ENCODE measurements around the gene NFIA.
A peak's percentile ranks its signal among the peaks of the same experiment; 100 is the strongest.
"Not testable (repeated sequence)": the region's sequence is repeated elsewhere in the genome, so short reads cannot be mapped to it uniquely, and the experiment has no call there.

The NFIA gene

DNA sequence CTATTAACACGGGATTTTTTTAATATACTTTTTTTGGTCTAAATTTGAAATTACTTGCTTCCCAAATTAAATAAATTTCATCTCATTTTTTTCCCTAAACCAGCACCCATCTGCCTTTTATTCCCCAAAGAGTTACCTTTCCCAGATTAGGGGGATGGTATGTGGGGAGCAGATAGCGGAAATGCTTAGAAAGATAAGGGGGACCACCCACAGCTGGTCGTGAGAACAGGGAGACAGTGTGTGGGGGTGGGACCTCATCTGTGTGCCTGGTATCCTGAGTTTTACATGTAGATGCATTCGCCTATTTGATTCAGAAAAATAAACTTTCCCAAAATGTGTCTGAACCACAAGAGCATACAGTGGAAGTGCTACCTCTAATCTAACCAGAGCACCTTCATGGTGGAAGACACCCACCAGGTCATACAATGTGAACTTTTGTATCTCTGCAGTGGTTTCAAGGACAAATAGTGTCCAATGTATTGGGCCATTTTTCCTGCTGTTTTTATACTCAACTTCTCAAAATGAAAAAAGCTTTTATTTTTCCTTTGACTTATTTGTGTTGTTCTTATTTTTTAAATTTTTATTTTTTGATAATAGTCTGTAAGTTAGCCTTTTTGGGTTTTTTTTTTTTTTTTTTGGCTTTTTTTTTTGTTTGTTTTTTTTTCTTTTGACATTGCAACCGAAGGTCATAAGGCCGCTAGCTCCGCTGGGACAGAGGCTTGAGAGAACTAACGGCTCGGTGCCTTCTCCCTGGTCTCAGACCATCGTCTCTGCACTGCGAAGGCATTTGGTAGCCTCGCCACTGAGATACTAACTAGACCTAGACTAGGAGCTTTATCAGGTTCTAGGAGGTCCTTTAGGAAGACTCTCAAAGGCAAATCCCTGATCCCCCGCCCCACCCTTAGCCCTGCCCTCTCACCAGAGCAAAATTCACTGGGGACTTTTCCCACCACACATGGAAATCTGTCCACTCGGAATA is 379.3 kb downstream of the NFIA start:
- Histone ChIP-seq H3K36me3 (ENCODE audit: control insufficient read depth, low read depth, low read length) (no peaks in the 10 kb centered on the region), H3K27me3 (ENCODE audit: control insufficient read depth, insufficient read depth, low read length) (no peaks in the 10 kb centered on the region), H3K4me3 (ENCODE audit: low read length) (peak overlapping the region; percentile 16), H3K9ac (ENCODE audit: low read length) (no peak overlapping the region), H3K9me3 (ENCODE audit: control insufficient read depth, low read depth, low read length) (no peaks in the 10 kb centered on the region), H3K4me1 (ENCODE audit: control insufficient read depth, low read depth, low read length) (peaks cover 38% of the 10 kb centered on the region), H3K27ac (ENCODE audit: low read length) (no peak overlapping the region)

- Histone ChIP-seq H3K4me1 (ENCODE audit: control insufficient read depth, low read depth, low read length) (peaks cover 34% of the 10 kb centered on the region), H3K9me3 (ENCODE audit: control insufficient read depth, low read depth, low read length) (no peaks in the 10 kb centered on the region), H3K9ac (ENCODE audit: low read length) (no peak overlapping the region), H3K4me3 (ENCODE audit: low read length) (peak overlapping the region; percentile 16), H3K36me3 (ENCODE audit: control insufficient read depth, low read depth, low read length) (no peaks in the 10 kb centered on the region), H3K27ac (ENCODE audit: low read length) (no peak overlapping the region), H3K27me3 (ENCODE audit: control insufficient read depth, insufficient read depth, low read length) (no peaks in the 10 kb centered on the region)
Observed at GRCh38 chr1:61462628-61463027, 380.3 kb downstream of the NFIA start.

DNA sequence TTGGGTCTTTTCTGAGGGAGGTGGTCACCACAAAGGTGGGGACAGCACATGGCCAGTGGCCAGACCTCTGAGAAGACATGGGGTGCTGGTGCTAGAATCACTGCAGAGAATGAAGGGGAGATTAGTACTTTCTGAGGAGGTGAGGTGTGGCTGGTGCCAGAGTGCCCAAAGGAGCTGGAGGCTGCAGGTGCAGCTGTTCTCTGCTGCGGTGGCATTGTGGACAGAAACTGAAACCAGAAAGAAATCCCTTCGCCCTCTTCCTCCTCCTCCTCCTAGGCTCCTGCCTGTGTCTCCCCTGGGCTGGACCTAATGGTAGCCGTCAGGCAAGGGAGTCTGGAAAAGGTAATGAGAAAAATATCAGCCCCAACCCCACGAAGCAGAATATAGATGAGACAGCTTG is 380.9 kb downstream of the NFIA start:
- H3K9ac ChIP-seq (ENCODE audit: low read length) = no peak overlapping the region
- no peak overlapping the region for H3K4me3 ChIP-seq (ENCODE audit: low read length)
- no peak overlapping the region for H3K27ac ChIP-seq (ENCODE audit: low read length)
- H3K9me3 ChIP-seq (ENCODE audit: control insufficient read depth, low read depth, low read length) = no peaks in the 10 kb centered on the region
- no peaks in the 10 kb centered on the region for H3K27me3 ChIP-seq (ENCODE audit: control insufficient read depth, insufficient read depth, low read length)
- peaks cover 34% of the 10 kb centered on the region for H3K4me1 ChIP-seq (ENCODE audit: control insufficient read depth, low read depth, low read length)
- H3K36me3 ChIP-seq (ENCODE audit: control insufficient read depth, low read depth, low read length) = no peaks in the 10 kb centered on the region

DNA sequence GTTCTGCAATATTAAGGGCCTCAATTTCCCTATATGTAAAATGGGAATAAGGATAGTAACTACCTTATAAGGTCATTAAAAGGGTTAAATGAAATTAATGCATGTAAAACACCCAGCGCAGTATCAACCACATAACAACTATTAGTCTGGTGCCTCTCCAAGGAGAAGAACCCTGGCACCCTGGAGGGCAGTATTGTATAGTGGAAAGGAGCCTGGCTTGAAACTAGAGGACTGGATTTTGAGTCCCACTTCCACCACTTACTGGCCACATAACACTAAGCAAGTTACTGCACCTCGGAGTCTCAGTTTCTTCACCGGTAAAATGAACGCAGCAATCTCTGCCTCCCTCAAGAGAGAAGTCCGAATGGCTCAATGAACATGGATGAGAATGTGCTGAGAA is 385.5 kb downstream of the NFIA start:
- H3K9ac ChIP-seq (ENCODE audit: low read length); H3K9me3 ChIP-seq (ENCODE audit: control insufficient read depth, low read depth, low read length); H3K4me3 ChIP-seq (ENCODE audit: low read length); H3K27ac ChIP-seq (ENCODE audit: low read length); H3K4me1 ChIP-seq (ENCODE audit: control insufficient read depth, low read depth, low read length); H3K36me3 ChIP-seq (ENCODE audit: control insufficient read depth, low read depth, low read length); H3K27me3 ChIP-seq (ENCODE audit: control insufficient read depth, insufficient read depth, low read length): not testable (repeated sequence)

DNA sequence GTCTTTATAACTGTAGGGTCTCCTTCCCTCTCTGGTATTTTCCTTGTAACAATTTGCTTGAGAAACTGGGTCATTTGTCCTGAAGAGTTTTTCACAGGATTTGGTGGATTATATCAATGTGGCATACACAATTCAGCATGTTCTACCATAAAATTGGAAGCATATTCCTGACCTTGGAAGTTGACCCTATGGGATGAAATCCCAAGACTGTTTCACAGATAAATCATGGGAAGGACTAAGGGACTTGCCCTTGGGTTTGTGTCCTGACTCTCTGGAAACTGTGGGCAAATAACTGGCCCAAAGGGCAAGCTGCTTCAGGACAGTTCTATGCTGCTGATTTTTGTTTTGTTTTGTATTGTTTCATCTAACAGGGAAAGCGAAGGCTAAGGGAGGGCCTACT is 387.0 kb downstream of the NFIA start:
- Histone ChIP-seq H3K4me1 (ENCODE audit: control insufficient read depth, low read depth, low read length) (no peaks in the 10 kb centered on the region), H3K27me3 (ENCODE audit: control insufficient read depth, insufficient read depth, low read length) (peaks cover 24% of the 10 kb centered on the region), H3K9me3 (ENCODE audit: control insufficient read depth, low read depth, low read length) (no peaks in the 10 kb centered on the region), H3K9ac (ENCODE audit: low read length) (no peak overlapping the region), H3K36me3 (ENCODE audit: control insufficient read depth, low read depth, low read length) (no peaks in the 10 kb centered on the region), H3K27ac (ENCODE audit: low read length) (no peak overlapping the region), H3K4me3 (ENCODE audit: low read length) (no peak overlapping the region)

DNA sequence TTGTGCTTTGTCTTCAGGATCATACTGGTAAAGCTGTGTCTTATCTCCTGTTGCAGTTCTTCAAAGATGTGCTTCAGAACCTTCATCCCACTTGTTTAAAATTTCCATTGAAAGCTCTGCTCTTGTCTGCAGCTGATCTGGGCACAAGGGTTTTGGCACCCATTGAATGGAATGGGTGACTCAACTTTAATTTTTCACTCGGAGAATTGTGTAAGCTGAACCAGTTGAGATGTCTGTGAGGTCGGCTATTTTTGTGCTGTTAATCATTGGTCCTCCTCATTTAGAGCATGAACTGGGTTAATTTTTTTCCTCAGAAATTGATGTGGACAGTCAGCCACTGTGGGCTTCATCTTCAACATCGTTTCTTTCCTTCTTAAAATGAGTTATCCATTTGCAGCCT is 390.5 kb downstream of the NFIA start:
- Histone ChIP-seq H3K9ac (ENCODE audit: low read length) (no peak overlapping the region), H3K36me3 (ENCODE audit: control insufficient read depth, low read depth, low read length) (no peaks in the 10 kb centered on the region), H3K4me1 (ENCODE audit: control insufficient read depth, low read depth, low read length) (no peaks in the 10 kb centered on the region), H3K9me3 (ENCODE audit: control insufficient read depth, low read depth, low read length) (no peaks in the 10 kb centered on the region), H3K4me3 (ENCODE audit: low read length) (no peak overlapping the region), H3K27me3 (ENCODE audit: control insufficient read depth, insufficient read depth, low read length) (peaks cover 59% of the 10 kb centered on the region), H3K27ac (ENCODE audit: low read length) (no peak overlapping the region)

DNA sequence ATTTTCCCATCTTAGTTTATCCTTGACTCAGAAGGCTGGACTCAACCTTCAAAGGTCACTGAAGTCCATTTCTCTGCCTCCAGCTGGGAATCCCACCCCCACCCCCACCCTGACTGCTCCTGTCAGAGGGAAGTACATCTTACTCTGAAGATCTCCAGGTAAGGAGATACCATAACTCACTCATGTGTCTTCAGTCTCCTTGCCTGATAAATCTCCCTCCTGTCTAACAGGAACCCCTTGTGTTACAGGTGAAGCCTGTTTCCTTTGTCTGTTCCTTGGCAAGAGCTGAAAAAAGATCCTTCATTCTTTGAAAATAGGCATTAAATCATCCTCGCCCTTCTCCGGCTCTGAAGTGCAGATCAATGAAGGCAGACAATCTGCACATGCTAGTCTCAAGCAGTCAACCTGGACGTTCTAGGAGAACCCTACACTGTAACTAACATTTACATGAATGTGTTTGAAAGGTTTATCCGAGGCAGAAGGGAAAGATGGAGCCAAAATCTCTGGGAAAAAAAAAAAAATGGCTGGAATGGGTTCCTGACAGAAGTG is 392.0 kb downstream of the NFIA start:
- Histone ChIP-seq H3K9ac (ENCODE audit: low read length) (no peak overlapping the region), H3K4me3 (ENCODE audit: low read length) (no peak overlapping the region), H3K9me3 (ENCODE audit: control insufficient read depth, low read depth, low read length) (no peaks in the 10 kb centered on the region), H3K27me3 (ENCODE audit: control insufficient read depth, insufficient read depth, low read length) (peaks cover 74% of the 10 kb centered on the region), H3K36me3 (ENCODE audit: control insufficient read depth, low read depth, low read length) (no peaks in the 10 kb centered on the region), H3K27ac (ENCODE audit: low read length) (no peak overlapping the region), H3K4me1 (ENCODE audit: control insufficient read depth, low read depth, low read length) (no peaks in the 10 kb centered on the region)

DNA sequence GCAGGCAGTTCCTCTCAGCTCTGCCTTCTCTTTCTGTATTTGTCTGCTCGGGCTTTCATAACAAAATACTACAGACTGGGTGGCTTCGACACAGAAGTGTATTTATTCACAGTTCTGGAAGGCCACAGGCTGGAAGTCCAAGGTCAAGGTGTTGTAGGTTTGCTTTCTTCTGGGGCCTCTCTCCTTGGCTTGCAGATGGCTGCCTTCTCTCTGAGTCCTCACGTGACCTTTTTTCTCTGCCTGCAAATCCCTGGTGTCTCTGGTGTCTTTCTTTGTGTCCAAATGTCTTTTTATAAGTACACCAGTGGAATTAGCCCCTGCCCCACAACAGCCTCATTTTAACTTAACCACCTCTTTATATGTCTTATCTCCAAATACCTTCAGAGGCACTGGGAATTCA is 392.6 kb downstream of the NFIA start:
- Histone ChIP-seq H3K27ac (ENCODE audit: low read length) (no peak overlapping the region), H3K27me3 (ENCODE audit: control insufficient read depth, insufficient read depth, low read length) (peaks cover 80% of the 10 kb centered on the region), H3K9ac (ENCODE audit: low read length) (no peak overlapping the region), H3K4me1 (ENCODE audit: control insufficient read depth, low read depth, low read length) (no peaks in the 10 kb centered on the region), H3K4me3 (ENCODE audit: low read length) (no peak overlapping the region), H3K9me3 (ENCODE audit: control insufficient read depth, low read depth, low read length) (no peaks in the 10 kb centered on the region), H3K36me3 (ENCODE audit: control insufficient read depth, low read depth, low read length) (no peaks in the 10 kb centered on the region)

DNA sequence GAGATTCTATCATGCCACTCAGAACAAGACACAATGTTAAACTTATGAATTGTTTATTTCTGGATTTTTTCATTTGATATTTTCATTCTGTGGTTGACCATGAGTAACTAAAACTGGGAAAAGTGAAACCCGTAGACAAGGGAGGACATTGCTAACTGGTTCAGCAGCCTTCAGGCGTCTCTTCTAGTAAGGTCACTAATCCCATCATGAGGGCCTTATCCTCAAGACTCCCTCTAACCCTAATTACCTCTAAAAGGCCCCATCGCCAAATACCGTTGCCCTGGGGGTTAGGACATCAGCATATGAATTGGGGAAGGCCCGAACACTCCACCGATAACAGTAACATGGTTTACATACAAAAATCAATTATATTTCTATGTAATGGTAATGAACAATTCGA is 394.9 kb downstream of the NFIA start:
- Histone ChIP-seq H3K36me3 (ENCODE audit: control insufficient read depth, low read depth, low read length) (no peaks in the 10 kb centered on the region), H3K4me3 (ENCODE audit: low read length) (no peak overlapping the region), H3K4me1 (ENCODE audit: control insufficient read depth, low read depth, low read length) (peaks cover 8% of the 10 kb centered on the region), H3K9ac (ENCODE audit: low read length) (no peak overlapping the region), H3K9me3 (ENCODE audit: control insufficient read depth, low read depth, low read length) (no peaks in the 10 kb centered on the region), H3K27ac (ENCODE audit: low read length) (no peak overlapping the region), H3K27me3 (ENCODE audit: control insufficient read depth, insufficient read depth, low read length) (peaks cover 98% of the 10 kb centered on the region)

- H3K4me1 ChIP-seq (ENCODE audit: control insufficient read depth, low read depth, low read length) = peaks cover 10% of the 10 kb centered on the region
- H3K36me3 ChIP-seq (ENCODE audit: control insufficient read depth, low read depth, low read length) = no peaks in the 10 kb centered on the region
- H3K27ac ChIP-seq (ENCODE audit: low read length) = no peak overlapping the region
- no peaks in the 10 kb centered on the region for H3K9me3 ChIP-seq (ENCODE audit: control insufficient read depth, low read depth, low read length)
- no peak overlapping the region for H3K4me3 ChIP-seq (ENCODE audit: low read length)
- H3K27me3 ChIP-seq (ENCODE audit: control insufficient read depth, insufficient read depth, low read length) = peaks cover 77% of the 10 kb centered on the region
- no peak overlapping the region for H3K9ac ChIP-seq (ENCODE audit: low read length)
Observed at GRCh38 chr1:61480273-61480935, 398.0 kb downstream of the NFIA start.

- H3K27ac ChIP-seq (ENCODE audit: low read length) = no peak overlapping the region
- H3K9me3 ChIP-seq (ENCODE audit: control insufficient read depth, low read depth, low read length) = no peaks in the 10 kb centered on the region
- no peak overlapping the region for H3K4me3 ChIP-seq (ENCODE audit: low read length)
- peaks cover 68% of the 10 kb centered on the region for H3K27me3 ChIP-seq (ENCODE audit: control insufficient read depth, insufficient read depth, low read length)
- H3K4me1 ChIP-seq (ENCODE audit: control insufficient read depth, low read depth, low read length) = peaks cover 10% of the 10 kb centered on the region
- H3K36me3 ChIP-seq (ENCODE audit: control insufficient read depth, low read depth, low read length) = no peaks in the 10 kb centered on the region
- H3K9ac ChIP-seq (ENCODE audit: low read length) = no peak overlapping the region
Observed at GRCh38 chr1:61481315-61481715, 399.0 kb downstream of the NFIA start.
